NCI-H2171 treated with DMSO at 0.1 percent for 48 hours (cell line): ENCODE measurements around the gene KCNF1.
A peak's percentile ranks its signal among the peaks of the same experiment; 100 is the strongest.

Experiments used
- DNase-seq: peaks from one replicate; lab custom pipeline; 2025; lab: John Stamatoyannopoulos, UW

The KCNF1 gene, protein sequence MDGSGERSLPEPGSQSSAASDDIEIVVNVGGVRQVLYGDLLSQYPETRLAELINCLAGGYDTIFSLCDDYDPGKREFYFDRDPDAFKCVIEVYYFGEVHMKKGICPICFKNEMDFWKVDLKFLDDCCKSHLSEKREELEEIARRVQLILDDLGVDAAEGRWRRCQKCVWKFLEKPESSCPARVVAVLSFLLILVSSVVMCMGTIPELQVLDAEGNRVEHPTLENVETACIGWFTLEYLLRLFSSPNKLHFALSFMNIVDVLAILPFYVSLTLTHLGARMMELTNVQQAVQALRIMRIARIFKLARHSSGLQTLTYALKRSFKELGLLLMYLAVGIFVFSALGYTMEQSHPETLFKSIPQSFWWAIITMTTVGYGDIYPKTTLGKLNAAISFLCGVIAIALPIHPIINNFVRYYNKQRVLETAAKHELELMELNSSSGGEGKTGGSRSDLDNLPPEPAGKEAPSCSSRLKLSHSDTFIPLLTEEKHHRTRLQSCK

DNA sequence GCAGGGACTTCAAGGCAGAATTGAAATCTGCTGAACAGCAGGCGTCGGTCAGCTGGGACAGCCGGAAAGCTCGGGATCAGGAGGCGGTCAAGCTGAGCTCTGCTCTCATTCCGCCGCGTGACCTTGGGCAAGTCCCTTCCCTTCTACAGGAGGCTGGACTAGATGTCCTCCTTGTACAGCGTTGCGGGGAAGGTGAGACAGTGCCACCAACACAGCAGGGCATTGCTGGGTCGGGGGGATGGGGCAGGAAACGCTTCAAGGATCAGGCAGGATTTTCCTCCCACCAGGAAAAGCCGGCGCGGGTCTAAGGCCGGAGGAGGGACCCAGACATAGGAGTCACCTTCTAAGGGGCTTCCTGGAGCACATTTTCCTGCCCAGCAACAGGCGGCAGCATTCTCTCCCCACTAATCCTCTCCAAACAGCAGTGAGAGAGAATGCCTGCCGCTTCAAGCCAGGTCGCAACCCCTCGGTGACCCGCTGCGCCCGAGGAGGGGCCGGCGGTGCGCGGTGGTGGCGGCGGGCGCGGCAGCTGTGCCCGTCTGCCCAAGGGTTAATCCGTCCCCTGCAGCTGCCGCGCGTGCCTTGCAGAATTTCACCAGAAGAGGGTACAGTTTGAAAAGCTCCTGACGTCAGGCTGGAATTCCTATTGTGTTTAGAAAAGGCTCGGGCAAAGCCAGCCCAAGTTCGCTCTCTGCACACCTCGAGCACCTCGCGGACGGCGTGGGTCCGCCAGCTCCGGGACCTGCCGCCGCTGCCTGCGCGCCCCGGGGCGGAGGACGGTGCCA, at the start of gene KCNF1:
Gene KCNF1 (plus strand): TSS at position 644 of the 785 bp plus-strand sequence. CDS start 493 bp downstream, outside the sequence.
- peak; percentile 87 for DNase-seq

DNA sequence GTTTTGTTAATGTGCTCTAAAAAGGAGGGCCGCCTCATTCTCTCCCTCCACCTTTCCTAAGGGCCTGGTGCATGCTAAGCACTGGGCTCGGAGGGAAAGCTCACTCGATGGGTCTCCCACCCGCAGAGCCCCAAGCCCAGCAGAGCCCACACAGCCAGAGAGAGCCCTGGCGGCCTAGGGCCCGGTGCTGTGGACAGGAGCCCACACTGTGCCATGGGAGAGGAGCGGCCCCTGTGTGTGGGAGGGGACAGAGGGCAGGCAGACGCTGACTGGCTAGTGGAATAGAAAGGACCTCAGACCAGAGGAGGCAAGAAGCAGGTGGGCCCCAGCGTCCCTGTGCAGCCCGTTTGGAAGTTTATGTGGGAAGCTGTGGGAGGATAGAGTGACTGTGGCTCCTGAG, 49.4 kb upstream of the KCNF1 start:
- no peak for DNase-seq

DNA sequence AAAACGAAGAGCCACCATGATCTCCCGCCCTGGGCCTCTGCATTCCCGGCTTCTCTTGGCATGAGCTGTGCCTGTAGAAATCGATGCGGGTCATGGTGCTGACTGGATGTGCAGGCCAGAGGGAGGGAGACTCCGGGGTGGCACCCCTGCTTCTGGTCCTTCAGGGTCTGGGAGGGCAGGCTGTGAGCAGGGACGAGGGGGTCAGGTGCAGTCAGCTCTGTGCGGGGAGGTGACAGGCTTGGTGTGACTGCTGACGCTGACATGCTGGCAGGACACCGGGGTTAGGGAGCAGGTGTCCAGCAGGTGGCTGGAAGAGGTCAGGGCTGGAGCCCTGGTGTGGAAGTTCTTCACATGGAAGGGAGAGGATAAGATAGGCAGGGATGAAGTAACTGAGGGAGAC, 48.7 kb upstream of the KCNF1 start:
- no peak for DNase-seq

DNA sequence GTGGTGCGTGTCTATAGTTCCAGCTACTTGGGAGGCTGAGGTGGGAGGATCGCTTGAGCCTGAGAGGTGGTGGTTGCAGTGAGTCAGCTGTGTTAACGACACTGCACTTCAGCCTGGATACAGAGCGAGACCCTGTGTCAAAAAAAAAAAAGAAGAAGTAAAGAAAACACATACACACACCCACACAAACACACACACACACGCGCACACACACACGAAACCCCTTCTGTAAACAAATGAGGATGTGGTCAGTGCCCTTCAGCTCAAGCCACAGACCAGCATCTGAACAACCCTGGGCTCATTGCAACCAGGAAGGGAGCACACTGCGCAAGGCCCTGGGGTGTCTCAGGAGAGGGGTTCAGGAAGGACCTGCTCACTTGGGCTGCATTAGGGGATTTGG, 47.9 kb upstream of the KCNF1 start:
- no peak for DNase-seq

DNA sequence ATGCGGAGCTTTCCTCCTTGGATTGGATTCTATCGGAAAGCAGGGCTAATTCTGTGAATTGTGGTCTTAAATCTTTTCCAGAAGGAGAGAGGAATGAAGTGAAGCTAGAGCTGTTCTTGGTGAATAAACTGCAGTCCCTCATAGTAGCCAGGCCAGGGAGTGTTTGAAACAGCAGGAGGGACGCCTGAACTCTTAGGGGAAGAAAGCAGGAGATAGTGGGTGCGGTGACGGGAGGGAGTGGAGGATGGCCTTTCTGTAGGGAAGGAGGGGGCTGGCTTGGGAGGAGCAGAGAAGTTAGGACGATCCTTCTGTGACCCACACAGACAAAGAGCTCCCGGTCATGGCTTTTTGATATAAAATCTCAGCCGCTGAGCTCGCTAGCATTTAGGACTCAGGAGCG, 47.5 kb upstream of the KCNF1 start:
- DNase-seq, result no peak

DNA sequence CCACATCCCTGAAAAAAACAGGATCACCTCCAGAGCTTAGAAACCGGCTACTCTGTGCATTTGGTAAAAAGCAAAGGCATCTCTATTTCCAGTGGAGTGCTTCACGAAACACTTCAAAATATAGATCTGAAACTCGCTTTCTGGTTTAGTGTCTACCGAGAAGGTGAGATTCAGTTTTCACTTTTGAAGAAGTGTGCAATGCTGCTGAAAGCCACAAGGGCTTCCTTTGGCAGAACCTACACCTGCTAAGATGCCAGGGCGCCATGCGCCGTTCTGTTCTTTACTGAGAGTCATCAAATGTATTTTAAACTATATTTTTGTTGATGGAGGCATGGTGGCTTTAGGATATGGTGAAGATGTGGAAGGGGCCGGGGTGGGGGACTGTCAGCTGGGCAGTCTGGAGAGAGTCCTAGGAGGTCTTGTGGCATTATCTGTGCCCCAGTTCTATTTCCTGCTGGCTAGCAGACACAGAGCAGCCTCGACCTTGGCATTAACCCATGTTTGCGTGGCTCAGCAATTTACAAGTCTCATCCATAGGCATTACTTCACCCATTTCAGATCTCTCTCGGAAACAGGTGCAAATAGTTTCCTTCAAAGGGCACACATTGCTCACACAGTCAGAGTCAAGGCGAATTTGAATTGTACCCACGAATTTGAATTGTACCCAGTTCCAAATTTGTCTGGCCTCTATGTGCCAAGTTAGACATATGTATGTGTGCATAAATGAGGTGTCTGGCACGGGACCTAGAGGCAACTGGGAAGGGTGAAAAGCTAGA, 46.7 kb upstream of the KCNF1 start:
- DNase-seq, result no peak

DNA sequence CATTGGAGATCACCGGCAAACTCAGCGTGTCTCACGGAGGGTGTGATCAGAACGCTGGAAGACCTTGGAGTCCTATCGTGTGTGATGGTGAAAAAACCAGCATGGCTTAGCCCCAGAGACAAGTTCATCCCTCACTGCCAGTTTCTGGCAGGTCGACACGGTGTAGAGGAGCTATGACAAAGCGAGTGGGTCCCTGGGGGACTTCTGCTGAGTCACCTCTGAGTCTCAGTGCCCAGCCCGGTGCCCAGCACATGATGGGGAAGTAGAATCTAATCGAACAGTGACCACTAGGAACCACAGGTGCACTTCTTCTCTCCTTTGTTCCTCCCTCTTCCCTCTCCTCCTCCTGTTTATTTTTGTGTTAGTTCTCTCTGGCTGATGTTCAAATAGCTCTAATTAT, 45.9 kb upstream of the KCNF1 start:
- DNase-seq, result no peak

DNA sequence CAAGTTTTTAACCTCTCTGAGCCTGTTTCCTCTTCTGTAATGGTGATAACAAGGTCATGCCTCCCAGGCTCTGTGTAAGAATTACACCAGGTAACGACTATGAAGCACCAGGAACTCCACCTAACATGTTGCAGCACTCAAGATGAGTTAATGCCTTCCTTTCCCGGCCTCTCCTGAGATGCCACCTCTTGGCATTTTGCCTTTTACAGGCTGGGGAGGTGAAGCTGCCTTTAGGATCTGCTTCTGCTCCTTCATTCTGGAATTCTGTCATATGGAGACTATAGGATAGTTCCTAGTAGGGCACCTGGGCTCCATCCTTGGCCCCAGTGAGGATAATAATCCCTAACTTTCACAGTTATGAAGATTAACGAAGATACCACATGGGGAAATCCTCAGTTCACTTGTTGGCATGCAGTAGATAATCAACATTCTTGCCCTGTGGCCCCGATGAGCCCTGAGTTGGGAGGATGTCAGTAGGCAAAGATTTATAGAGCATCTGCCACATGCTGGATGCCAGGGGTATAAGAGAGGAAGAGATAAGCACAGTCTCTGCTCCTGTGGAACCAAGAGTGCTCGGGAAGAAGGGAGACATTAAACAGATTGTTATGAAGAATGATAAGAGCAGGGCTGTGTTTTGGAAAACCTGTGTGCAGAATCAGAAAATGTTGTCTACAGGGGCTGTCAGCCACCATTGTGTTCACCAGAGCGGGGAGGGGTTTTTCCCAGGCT, 43.9 kb upstream of the KCNF1 start:
- no peak for DNase-seq

DNA sequence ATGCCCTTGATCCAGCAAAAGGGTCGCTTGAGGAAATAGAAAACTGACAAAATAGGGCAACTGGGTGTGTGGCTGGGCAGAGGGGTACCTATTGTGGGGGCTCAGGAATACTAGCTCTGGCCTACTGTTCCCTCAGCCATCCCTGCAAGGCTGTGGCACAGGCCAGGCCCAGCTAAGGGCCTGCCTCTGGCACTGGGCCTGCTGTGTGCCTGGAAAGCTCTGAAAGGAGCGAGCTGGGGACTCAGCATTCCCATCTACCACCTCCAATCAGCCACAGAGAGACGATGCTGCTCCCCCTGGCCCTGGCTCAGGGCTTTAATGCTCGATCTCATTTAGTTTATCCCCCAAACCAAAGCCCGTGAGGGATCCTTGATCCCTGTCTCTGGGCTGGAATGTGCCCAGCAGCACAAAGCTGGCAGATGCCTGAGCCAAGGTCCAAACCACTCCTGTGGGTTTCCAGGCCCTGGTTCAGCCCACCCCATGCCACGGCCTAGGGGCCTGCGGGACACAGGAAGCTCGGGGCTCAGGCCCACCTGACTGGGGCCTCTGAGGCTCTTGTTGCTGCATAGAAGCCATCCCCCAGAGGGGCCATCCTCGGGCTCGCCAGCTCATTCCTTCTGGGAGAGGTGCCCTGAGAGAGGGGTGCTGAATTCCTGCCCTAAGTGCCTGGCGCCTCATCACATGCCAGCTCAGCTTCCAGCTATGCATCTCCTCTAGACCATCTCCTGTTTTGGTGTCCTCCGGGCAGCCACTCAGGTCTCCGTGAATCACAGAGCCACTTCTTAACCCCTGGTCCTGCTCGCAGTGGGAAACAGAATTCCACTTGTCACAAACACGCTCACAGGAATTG, 43.0 kb upstream of the KCNF1 start:
- DNase-seq, result no peak

DNA sequence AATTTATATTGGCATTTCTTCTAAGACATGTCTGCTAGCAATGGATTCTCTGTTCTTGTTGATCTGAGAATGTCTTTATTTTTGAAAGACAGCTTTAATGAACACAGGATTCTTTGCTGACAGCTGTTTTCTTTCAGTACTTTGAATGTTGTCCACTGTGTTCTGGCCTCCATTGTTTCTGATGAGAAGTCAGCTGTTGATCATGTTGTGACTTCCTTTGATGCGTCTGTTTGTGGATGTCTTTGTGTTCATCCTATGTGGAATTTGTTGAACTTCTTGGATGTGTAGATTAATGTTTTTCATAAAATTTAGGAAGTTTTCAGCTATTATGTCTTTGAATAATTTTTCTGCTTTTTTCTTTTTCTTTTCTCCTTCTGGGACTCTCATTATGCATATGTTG, 39.8 kb upstream of the KCNF1 start:
- DNase-seq, result no peak

DNA sequence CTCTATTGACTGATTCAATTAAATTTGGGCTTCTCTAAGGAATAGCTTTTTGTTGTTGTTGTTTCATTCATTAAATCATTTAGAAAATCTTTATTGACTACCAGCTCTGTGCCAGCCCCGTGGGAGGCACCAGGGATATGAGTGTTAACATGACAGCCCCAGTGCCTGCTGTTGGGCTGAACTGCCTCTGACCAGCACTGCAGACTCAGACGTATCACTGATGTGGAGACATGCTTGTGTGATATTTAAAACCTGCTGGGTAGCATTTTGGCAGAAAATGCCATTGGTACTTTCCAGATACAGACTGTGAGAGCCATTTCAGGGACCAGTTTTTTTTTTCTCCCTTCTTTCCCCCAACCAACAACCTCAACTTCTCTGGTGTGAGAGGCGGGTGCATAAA, 38.6 kb upstream of the KCNF1 start:
- peak; percentile 20 for DNase-seq

DNA sequence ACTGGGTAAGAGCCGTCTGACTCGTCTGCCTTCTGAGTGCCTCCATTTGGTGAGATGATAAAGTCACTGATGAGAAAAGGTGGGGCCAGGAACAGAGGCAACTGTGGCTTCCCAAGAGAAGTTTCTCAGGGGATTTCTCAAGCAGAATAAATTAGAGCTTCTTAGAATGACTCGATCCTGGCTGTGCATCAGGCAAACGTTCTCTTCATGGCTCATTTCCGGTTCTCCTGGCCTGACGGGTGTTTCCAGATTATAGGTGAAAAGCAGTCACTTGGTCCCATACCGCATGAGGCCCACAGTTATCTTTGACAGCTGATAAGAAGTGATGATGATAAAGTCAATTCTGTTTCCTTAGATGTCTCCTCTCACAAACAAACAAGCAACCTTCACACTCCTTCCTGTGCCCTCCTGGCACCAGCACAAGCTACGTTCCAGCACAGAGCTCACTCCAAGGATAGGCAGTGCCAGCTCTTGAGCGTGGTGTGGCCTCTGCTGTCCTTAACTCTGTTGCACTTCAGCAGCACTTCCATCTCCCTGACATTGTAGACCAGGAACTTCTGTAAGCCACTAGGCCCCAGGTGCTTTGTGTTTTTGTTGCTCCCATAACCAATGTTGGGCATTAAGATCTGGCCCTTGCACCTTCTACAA, 37.8 kb upstream of the KCNF1 start:
- no peak for DNase-seq

DNA sequence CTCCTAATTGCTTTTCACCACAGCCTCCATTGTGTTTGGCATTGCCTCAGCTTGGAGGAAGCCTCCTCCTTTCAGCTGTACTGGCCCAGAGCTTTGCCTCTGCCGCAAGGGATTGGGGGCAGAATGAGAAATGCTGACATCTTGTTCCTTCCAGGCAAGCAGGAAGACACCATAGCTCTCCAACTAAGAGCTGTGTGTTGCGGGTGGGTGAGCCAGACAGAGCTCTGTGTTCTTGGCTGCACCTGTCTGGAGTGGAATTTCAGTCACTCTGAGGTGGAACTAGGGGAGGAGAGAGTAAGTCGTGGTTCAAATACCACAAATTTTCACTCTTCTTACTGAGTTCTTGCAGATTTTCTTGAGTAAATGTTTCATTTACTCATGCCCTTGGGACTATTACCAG, 36.6 kb upstream of the KCNF1 start:
- no peak for DNase-seq

DNA sequence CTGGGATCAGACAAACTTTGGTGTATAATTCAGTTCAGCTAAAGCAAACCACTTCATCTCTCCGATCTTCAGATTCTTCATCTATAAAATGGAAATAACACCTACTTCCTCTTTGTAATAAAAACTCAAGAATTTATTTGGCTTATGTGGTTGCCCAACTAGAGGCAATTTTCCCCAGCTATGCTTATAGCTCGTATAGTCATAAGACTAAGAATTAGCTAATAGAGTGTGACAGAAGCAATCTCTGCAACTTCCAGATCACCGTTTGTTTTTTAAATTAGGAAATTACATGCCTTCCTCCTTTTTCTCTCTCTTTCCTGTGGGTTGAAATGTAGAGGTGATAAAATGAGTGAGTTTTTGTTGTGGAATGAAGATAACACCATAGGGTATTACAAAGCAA, 35.3 kb upstream of the KCNF1 start:
- no peak for DNase-seq

DNA sequence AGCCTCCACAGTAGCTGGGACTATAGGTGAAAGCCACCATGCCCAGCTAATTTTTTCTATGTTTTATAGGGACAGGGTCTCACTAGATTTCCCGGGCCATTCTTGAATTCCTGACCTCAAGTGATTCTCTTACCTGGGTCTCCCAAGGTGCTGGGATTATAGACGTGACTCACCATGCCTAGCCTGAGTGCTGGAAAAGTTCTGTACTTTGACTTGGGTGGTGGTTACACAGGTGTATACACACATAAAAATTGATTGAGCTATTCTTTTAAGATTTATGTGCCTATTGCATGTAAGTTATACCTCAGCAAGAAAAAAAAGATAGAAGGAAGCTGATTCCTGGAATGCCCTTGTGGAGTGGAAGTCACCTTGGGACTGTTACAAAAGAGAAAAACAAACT, 34.8 kb upstream of the KCNF1 start:
- DNase-seq, result no peak

DNA sequence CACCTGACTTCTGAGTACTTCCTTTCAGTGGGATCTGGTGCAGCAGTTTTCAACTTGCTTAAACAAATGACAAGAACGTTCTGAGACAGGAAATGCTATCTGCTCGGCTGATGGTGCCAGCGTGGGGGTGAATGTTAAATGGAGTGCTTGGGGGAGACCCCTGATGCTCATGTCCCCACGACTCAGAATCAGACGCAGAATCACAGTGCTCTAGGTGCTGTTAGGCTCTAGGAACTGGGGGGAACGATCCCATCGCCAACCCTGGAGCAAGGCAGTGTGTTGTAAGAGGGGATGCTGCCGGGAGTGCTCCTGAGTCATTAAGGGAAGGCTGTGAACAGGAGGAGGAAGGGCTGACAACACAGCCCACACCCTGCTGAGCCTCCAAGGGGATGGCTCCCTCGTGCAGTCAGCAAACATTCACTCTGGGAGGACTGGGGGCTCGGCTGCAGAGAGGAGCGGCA, 34.1 kb upstream of the KCNF1 start:
- no peak for DNase-seq

DNA sequence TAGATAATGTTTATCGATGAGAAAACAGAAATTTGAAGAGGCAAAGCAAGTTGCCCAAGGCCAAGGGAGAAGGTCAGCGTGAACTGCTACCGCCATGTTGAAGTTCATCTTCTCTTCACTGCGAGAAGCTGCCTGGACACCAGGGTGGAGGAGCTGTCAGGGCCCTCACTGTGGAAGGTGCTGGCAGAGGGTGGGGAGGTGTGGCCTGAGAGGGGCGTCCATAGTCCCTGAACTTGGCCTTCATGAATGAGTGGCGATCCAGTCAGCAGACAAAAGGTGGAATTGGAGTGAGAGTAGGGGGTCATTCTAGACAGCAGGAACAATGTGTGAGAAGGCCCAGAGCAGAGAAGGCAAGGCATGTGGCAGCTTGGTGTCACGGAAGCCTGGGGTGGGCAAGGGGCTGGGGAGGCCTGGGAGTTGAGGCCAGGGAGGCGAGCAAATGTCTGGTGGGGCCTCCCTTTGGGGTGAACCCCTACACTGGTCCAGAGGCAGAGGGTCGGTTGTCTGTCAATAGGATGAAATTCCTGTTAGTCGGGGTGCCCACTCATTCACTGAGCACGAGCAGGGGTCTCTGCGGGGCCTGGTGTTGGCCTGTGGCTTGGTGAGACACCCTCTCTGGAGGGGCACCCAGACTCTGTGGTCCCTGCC, 33.3 kb upstream of the KCNF1 start:
- DNase-seq, result no peak

DNA sequence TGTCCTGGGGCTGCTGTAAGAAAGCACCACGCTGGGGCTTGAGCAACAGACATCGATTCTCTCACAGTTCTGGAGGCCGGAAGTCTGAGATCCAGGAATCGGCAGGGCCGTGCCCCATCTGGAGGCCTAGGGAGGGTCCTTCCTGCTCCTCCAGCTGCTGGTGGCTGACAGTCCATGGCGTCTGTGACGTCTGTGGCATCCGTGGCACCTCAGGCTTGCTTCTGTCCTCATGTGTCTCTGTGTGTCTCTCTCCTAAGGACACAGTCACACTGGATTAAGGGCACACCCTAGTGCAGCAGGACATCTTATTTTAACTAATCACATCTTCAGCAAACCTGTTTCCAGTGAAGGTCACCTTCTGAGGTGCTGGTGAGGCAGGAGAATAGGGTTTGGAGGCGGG, 32.6 kb upstream of the KCNF1 start:
- DNase-seq, result no peak
